H9 (cell line): ENCODE measurements around the gene IRF7. TPM values are rescaled to one million over a fixed set of nuclear protein-coding genes. Genes with fewer than 3 reads are reported as not detected.

Source experiments
- DNase-seq: peaks from one replicate; pipeline ENCODE4 v3.0.0-alpha.2; 2017
- H2AFZ ChIP-seq: one replicate; pipeline ENCODE4 v1.6.1; 2013; ENCODE audit warnings: mild to moderate bottlenecking, low read length, control low read depth, moderate library complexity
- H2AK5ac ChIP-seq: 2 replicates; pipeline ENCODE4 v1.6.1; 2013; ENCODE audit warnings: low read length, control low read depth, mixed read lengths; ENCODE audit not compliant: insufficient read length
- H2BK120ac ChIP-seq: one replicate; pipeline ENCODE4 v1.6.1; 2013; ENCODE audit warnings: low read depth, mild to moderate bottlenecking, low read length, control low read depth, inconsistent platforms; ENCODE audit not compliant: poor library complexity, severe bottlenecking
- H2BK12ac ChIP-seq: 2 replicates; pipeline ENCODE4 v1.6.1; 2013; ENCODE audit warnings: low read length, control low read depth, mixed read lengths, low read depth; ENCODE audit not compliant: insufficient read length
- H2BK15ac ChIP-seq: 2 replicates; pipeline ENCODE4 v1.6.1; 2013; ENCODE audit warnings: low read depth, low read length, control low read depth
- H2BK20ac ChIP-seq: one replicate; pipeline ENCODE4 v1.6.1; 2013; ENCODE audit warnings: low read depth, mild to moderate bottlenecking, low read length, control low read depth, inconsistent platforms; ENCODE audit not compliant: poor library complexity, severe bottlenecking
- H2BK5ac ChIP-seq: 2 replicates; pipeline ENCODE4 v1.6.1; 2013; ENCODE audit warnings: low read length, control low read depth, mixed read lengths; ENCODE audit not compliant: insufficient read length
- H3K14ac ChIP-seq: 2 replicates; pipeline ENCODE4 v1.6.1; 2013; ENCODE audit warnings: low read length, control low read depth; ENCODE audit not compliant: insufficient read depth
- H3K18ac ChIP-seq: 2 replicates; pipeline ENCODE4 v1.6.1; 2013; ENCODE audit warnings: low read depth, mild to moderate bottlenecking, mixed read lengths, low read length, control low read depth; ENCODE audit not compliant: insufficient read length
- H3K23ac ChIP-seq: 2 replicates; pipeline ENCODE4 v1.6.1; 2013; ENCODE audit warnings: low read length, control low read depth, mixed read lengths, low read depth; ENCODE audit not compliant: insufficient read length
- H3K23me2 ChIP-seq: 2 replicates; pipeline ENCODE4 v1.6.1; 2013; ENCODE audit warnings: low read depth, mild to moderate bottlenecking, mixed read lengths, low read length, control low read depth; ENCODE audit not compliant: insufficient read length, poor library complexity, severe bottlenecking
- H3K27ac ChIP-seq: 2 replicates; pipeline ENCODE4 v1.5.1; 2013; ENCODE audit warnings: low read length, control low read depth, mixed read lengths, low read depth; ENCODE audit not compliant: insufficient read length
- H3K27me3 ChIP-seq: 2 replicates; pipeline ENCODE4 v1.6.1; 2013; ENCODE audit warnings: low read length, control low read depth, inconsistent platforms; ENCODE audit not compliant: insufficient read depth
- H3K4ac ChIP-seq: 2 replicates; pipeline ENCODE4 v1.6.1; 2013; ENCODE audit warnings: low read depth, mild to moderate bottlenecking, control low read depth, inconsistent platforms, low read length, moderate library complexity
- H3K4me1 ChIP-seq: 2 replicates; pipeline ENCODE4 v1.6.1; 2013; ENCODE audit warnings: low read length, control low read depth, inconsistent platforms; ENCODE audit not compliant: insufficient read depth
- H3K4me2 ChIP-seq: 2 replicates; pipeline ENCODE4 v1.6.1; 2013; ENCODE audit warnings: low read length, control low read depth, mixed read lengths; ENCODE audit not compliant: insufficient read length, insufficient read depth
- H3K56ac ChIP-seq: 2 replicates; pipeline ENCODE4 v1.6.1; 2013; ENCODE audit warnings: low read depth, mild to moderate bottlenecking, mixed read lengths, low read length, control low read depth; ENCODE audit not compliant: insufficient read length
- H3K79me1 ChIP-seq: 2 replicates; pipeline ENCODE4 v1.6.1; 2013; ENCODE audit warnings: low read depth, mild to moderate bottlenecking, moderate library complexity, low read length, control low read depth, inconsistent platforms; ENCODE audit not compliant: insufficient read depth, poor library complexity, severe bottlenecking
- H3K79me2 ChIP-seq: 2 replicates; pipeline ENCODE4 v1.6.1; 2013; ENCODE audit warnings: low read length, control low read depth, inconsistent platforms; ENCODE audit not compliant: insufficient read depth
- H3K9ac ChIP-seq: 2 replicates; pipeline ENCODE4 v1.6.1; 2013; ENCODE audit warnings: low read length, control low read depth, mixed read lengths; ENCODE audit not compliant: insufficient read length; ENCODE audit errors: extremely low read depth
- H3K9me3 ChIP-seq: one replicate; pipeline ENCODE4 v1.6.1; 2013; ENCODE audit warnings: low read depth, low read length, inconsistent platforms; ENCODE audit not compliant: control insufficient read depth
- H3T11ph ChIP-seq: one replicate; pipeline ENCODE4 v1.6.1; 2013; ENCODE audit warnings: mild to moderate bottlenecking, low read length, control low read depth, inconsistent platforms
- H4K20me1 ChIP-seq: one replicate; pipeline ENCODE4 v1.6.1; 2013; ENCODE audit not compliant: control insufficient read depth, insufficient read length, insufficient read depth
- H4K5ac ChIP-seq: 2 replicates; pipeline ENCODE4 v1.6.1; 2013; ENCODE audit warnings: low read depth, mild to moderate bottlenecking, mixed read lengths, low read length, control low read depth; ENCODE audit not compliant: insufficient read length
- H4K8ac ChIP-seq: replicated peaks from 2 replicates; pipeline ENCODE4 v1.6.1; 2013; ENCODE audit warnings: low read length, control low read depth, mixed read lengths, low read depth; ENCODE audit not compliant: insufficient read length
- H4K91ac ChIP-seq: 2 replicates; pipeline ENCODE4 v1.6.1; 2013; ENCODE audit warnings: low read depth, mild to moderate bottlenecking, moderate library complexity, mixed read lengths, low read length, control low read depth; ENCODE audit not compliant: insufficient read length
- H3K27ac Mint-ChIP-seq, 3 experiments: 2 replicates in 2 of 3; 3 replicates in 1 of 3; pipeline ENCODE4 v1.8.0; 2020 to 2021; ENCODE audit warnings: mixed read lengths in 3 of 3, mild to moderate bottlenecking in 1 of 3, moderate library complexity in 1 of 3
- H3K27me3 Mint-ChIP-seq: 2 replicates; pipeline ENCODE4 v1.8.0; 2021; ENCODE audit warnings: low read depth, mild to moderate bottlenecking, moderate library complexity, mixed read lengths
- H3K36me3 Mint-ChIP-seq, 3 experiments: 2 replicates in 2 of 3; 3 replicates in 1 of 3; pipeline ENCODE4 v1.8.0; 2020 to 2021; ENCODE audit warnings: low read depth in 3 of 3, mixed read lengths in 3 of 3; ENCODE audit not compliant: insufficient read depth in 1 of 3
- H3K4me1 Mint-ChIP-seq, 2 experiments: 2 replicates each; pipeline ENCODE4 v1.8.0; 2020; ENCODE audit warnings: mixed read lengths in 2 of 2
- H3K4me3 Mint-ChIP-seq, 2 experiments: 2 replicates in 1 of 2; 3 replicates in 1 of 2; pipeline ENCODE4 v1.8.0; 2020 to 2021; ENCODE audit warnings: mild to moderate bottlenecking in 2 of 2, mixed read lengths in 2 of 2, moderate library complexity in 1 of 2
- H3K9me3 Mint-ChIP-seq, 2 experiments: 2 replicates in 1 of 2; 3 replicates in 1 of 2; pipeline ENCODE4 v1.8.0; 2020; ENCODE audit warnings: mild to moderate bottlenecking in 2 of 2, mixed read lengths in 2 of 2, moderate library complexity in 1 of 2
- CTCF ChIP-seq: fragments of 200-600 bp; sonication (generic); conservative IDR thresholded peaks from 3 replicates; pipeline ENCODE4 v1.8.0; 2021; ENCODE audit warnings: antibody characterized with exemption, mild to moderate bottlenecking
- WGBS: extraction: QIAGEN DNeasy Blood & Tissue Kit; methylation state at CpG from one replicate; pipeline ENCODE4 v1.1.7; 2013; ENCODE audit warnings: missing lambda C conversion rate, low lambda C conversion rate, mixed read lengths; ENCODE audit not compliant: insufficient read length; ENCODE audit errors: extremely low coverage; 5-methylcytosine and 5-hydroxymethylcytosine counted together
- total RNA-seq: library from RNA; stranded (reverse); gene quantifications from 2 replicates; pipeline ENCODE4 v1.2.1, GENCODE V29; 2021

Gene IRF7
- total RNA-seq, 1 experiment from 2014 or later, result 9.8 TPM

GRCh38 chr11:621838-622237 is 6.1 kb upstream of the IRF7 start:
- Histone ChIP-seq H3K18ac (no peak overlapping the region), H2BK12ac (no peak overlapping the region), H2BK15ac (no peak overlapping the region), H3K4ac (no peak overlapping the region), H3K23ac (no peak overlapping the region), H3K9me3 (no peaks in the 10 kb centered on the region), H4K20me1 (no peaks in the 10 kb centered on the region), H4K91ac (no peak overlapping the region), H2AFZ (no peak overlapping the region), H2BK120ac (no peak overlapping the region), H2BK20ac (no peak overlapping the region), H3T11ph (no peak overlapping the region), H3K4me2 (no peak overlapping the region), H3K23me2 (no peaks in the 10 kb centered on the region), H3K56ac (no peak overlapping the region), H3K79me2 (no peaks in the 10 kb centered on the region), H3K9ac (no peak overlapping the region), H4K5ac (no peak overlapping the region), H3K14ac (no peak overlapping the region), H2AK5ac (no peak overlapping the region), H3K27me3 (no peaks in the 10 kb centered on the region), H4K8ac (no peak overlapping the region), H3K27ac (no peak overlapping the region), H2BK5ac (no peak overlapping the region), H3K4me1 (no peaks in the 10 kb centered on the region), H3K79me1 (no peaks in the 10 kb centered on the region)
- H3K27me3 Mint-ChIP-seq, result peaks cover 8% of the 10 kb centered on the region
- peaks cover 0 to 3% (median 0%) of the 10 kb centered on the region in 3 experiments; a peak in 1 of 7 replicates for H3K36me3 Mint-ChIP-seq
- no peak overlapping the region; a peak in 1 of 7 replicates for H3K27ac Mint-ChIP-seq
- DNase-seq, result no peak
- TF ChIP-seq CTCF, result no peak
- no peak overlapping the region for H3K4me3 Mint-ChIP-seq
- H3K9me3 Mint-ChIP-seq, result no peaks in the 10 kb centered on the region
- 0 out of 4 replicates have a peak, but pooled peaks cover 0 to 4% of the 10 kb centered on the region in 2 experiments for H3K4me1 Mint-ChIP-seq
- no CpG with 5 or more reads among the region's 27 CpGs for WGBS
